Nucleus accumbens (tissue), 56 donors: ENCODE data around the gene TCF15.

Experiments used
- DNase-seq, 56 donors: peaks; one replicate each; lab custom pipeline; 2025; lab: John Stamatoyannopoulos, UW

The TCF15 gene, protein sequence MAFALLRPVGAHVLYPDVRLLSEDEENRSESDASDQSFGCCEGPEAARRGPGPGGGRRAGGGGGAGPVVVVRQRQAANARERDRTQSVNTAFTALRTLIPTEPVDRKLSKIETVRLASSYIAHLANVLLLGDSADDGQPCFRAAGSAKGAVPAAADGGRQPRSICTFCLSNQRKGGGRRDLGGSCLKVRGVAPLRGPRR

DNA sequence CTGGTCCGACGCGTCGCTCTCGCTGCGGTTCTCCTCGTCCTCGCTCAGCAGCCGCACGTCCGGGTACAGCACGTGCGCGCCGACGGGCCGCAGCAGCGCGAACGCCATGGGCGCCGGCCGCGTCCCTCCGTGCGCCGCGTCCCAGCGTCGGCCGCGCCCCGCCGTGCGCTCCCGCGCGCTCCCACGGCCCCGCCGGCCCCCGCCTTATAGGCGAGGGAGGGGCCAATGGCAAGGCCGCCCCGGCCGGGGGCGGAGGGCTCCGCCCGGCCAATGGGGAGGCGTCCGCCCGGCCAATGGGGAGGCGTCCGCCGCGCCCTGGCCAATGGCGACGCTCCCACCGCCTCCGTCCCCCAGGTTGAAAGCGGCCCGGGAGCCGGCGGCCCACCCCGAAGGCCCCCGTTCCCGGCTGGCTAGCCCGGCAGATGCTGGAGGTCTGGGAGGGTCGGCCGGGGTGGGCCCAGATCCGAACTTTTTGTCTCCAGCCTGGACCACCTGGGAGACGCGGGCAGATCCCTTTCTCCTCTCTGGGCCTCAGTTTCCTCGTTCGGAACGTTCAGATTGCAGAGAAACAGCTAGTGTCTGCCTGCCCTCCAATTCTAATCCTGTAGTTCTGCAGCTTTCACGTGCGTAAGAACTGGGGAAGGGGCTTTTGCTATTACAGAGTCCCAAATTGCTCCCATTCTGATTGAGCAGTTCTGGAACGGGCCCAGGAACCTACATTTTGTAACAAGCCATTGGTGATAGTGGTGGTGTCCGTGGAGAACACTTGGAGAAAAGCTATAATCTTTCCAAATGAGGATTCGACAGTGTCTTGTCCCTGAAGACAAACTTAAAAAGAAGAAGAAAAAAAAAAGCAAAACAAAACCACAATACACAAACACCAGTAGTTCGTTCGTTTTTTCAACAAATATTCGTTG is at the start of gene TCF15:
Gene TCF15, minus strand, starts transcription at position 180 of the 917 bp plus-strand sequence. Its CDS starts 72 bp downstream, at position 108.
- peak in 1 of 56 donors; percentile 10 for DNase-seq

DNA sequence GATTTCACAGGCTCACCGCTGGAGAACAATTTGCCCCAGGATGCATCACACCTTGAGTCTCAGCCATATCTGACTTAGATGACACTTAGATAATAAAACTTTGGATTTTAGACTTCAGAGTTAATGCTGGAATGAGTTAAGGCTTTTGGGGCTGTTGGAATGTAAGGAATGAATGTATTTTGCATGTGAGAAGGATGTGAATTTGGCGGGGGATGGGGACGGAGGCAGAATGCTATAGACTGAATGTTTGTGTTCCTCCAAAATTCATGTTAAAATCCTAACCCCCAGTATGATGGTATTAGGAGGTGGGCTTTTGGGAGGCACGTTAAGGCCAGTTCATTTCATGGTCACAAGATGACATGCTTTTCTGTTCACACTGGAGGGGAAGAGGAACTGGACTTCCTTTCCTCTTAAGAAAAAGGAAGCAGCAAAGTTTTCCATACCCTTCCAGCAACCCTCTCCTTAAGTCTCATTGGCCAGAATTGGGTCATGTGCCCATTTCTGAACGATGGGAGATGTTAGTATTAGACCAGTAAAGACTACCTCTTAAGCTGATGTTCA is 48.7 kb upstream of the TCF15 start:
- DNase-seq = no peak

DNA sequence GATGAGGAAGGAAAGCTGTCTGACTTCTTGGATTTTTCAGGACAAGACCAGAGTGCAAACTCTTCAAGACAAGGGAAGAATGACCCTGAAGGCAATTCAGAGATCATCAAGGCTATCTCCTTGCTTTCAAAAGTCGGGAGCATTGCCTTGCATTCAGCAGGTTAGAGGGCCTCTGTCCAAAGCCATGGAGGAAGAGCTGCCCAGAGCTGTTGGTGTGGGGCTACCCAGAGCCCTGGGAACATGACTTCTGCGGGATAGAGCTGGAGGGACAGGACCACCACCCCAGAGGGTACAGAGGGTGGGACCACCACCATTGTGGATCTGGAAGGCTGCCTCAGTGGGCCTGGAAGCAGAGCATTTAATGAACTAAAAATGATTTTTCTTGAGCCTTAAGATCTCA is 48.1 kb upstream of the TCF15 start:
- DNase-seq = no peak

- DNase-seq = no peak
Observed at GRCh38 chr20:655726-656624, 45.9 kb upstream of the TCF15 start.

DNA sequence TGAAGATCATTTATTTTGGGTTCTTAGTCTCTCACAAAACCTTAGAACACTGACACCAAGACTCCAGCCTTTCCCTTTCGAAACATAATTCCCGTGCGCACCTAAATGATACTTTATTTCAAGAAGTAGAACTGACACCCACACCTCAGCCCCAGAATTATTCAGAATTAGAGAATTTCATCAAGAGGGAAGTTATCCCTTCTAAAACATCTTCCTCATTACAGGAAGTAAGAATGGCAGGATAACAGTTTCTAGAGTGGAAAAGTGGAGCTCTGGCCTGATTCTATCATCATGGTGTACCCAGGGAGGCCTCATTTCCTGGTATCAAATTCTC is 44.3 kb upstream of the TCF15 start:
- DNase-seq = no peak

DNA sequence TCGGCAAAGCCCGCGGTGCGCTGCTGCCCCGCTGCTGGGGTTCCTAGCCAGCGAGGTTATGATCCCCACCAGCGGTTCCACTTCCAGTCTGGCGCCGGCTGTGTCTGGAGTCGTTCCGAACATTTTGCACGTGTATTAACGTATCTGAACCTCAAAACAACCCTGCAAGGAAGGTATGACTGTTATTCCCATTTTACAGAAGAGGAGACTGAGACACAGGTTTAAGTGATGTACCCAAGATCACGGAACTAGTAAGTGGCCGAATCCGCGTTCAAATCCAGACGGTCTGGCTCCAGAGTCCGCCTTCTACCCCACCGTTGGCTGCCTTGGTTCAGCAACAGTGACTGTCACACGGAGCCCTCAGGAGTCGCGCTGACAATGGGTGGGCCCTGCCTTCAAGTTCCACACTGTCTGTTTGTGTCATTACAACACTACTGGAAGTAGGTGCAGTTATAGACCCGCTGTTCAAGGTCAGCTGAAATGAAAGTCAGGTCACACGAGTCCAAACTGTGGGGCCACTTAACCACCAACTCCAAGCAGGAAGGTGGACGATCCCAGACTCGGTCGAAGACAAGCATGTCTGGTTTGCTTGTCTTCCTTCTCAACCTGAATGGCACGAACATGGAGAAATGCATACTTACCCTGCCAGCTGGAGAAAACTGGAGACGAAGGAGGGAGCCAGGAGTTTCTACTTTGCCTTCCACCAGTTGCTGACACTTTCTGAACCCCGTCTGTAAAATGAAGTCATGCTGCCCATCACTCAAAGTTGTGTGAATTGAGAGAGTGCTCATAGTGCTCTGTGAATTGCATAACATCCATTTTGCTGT is 43.7 kb upstream of the TCF15 start:
- DNase-seq = no peak

DNA sequence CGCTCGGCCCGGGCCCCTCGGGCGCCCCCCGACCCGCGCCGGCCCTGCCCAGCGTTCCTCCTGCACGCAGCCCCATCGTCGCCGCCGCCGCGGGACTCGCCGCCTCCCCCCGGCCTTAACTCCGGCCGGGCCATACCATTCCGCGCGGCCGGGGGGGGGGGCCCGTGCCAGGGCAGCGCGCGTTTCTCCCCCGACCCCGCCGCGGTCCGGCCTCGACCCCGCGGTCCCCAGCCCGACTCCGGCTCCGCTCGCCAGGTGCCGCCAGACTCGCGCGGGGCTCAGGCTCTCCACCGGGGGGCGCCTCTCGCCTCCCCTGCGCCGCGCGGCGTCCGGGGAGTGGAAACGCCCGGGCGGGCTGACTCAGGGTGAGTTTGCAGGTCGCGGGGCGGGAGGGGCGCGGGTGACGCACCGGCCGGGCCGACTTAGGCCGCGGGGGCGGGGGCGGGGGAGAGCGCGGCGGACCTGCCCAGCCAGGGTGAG is 43.0 kb upstream of the TCF15 start, which contains the start of gene SRXN1:
Gene SRXN1, minus strand, starts transcription at position 91 of the 480 bp plus-strand sequence. Its CDS starts 15 bp downstream, at position 76.
- DNase-seq = peak in 53 of 56 donors; percentile 20 to 88 (median 60)

- peak in 10 of 56 donors; percentile 14 to 55 (median 40) for DNase-seq
Observed at GRCh38 chr20:652615-653109, 42.6 kb upstream of the TCF15 start.

DNA sequence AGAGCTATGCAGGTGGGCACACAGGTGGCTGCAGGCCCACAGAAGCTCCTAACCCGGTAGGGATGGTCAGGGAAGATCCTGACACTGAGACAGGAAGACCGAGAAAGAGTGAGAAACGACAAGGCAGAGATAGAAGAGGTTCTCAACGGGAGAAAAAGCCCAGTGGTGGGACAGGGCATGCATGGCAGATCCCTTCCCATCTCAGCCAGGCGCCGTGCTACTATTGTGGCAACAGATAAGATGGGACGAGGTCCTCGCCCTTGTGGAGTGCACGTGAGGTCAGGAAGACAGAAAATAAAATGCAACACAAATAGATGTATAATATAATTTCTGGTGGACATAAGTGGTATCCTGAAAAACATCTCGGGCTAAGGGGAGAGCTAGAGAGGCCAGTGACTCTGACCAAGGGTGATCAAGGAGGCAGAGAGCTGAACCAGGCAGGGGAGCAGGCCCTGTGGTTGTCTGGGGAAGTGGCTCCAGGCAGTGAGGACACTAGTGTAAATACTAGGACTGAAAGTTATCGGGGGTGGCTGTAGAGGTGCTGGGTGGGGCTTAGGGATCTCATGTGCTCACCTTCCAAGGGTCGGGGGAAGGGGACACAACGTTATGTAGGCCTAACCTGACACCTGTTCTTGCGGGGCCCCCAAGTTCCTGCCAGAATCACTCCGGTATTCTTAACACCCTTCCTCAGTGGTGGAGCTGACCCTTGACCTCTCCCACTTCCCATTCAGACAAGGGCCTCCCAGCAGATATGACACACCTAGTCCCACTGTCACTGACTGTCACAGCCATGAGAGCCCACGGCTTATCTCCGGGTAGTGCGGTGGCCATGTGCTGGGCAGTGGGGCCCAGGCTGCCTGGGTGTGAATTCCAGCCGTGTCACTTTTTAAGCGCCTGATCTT is 41.9 kb upstream of the TCF15 start:
- no peak for DNase-seq

GRCh38 chr20:650954-651353 is 40.8 kb upstream of the TCF15 start:
- DNase-seq = no peak

DNA sequence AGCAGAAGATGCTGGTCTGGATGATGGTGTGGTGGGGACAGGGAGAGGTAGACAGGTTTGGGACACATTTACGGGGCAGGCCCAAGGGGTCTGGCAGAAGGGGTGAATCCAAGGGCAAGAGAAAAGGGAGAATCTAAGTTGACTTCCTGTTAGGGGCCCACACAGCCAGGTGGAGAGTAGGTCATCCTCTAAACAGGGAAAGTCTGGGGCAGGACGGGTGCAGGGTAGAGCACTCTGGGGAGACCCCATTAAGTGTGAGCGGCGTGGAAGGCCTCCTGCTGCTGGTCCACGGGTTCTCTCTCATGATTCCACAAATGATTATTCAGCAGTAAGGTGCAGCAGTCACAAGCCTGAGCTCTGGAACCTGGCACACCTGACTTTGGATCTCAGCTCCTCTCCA is 40.2 kb upstream of the TCF15 start:
- DNase-seq = no peak

GRCh38 chr20:647479-648019 is 37.4 kb upstream of the TCF15 start:
- DNase-seq = no peak

DNA sequence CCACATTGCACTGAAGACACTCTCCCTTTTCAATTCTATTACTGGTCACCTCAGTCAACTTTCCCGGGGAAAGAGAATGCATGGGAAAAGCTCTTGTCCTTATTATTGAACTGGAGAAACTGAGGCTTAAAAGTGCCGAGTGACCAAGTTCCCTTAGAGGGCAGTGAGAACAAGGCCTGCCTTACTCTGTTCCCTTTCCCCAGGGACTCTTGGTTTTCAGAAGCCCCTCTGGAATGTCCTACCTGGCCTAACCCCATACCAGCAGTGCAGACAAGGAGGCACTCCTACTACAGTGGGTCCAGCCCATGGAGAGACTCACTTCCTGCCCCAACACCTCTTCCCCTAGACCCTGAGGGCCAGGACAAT is 36.7 kb upstream of the TCF15 start:
- DNase-seq = no peak

DNA sequence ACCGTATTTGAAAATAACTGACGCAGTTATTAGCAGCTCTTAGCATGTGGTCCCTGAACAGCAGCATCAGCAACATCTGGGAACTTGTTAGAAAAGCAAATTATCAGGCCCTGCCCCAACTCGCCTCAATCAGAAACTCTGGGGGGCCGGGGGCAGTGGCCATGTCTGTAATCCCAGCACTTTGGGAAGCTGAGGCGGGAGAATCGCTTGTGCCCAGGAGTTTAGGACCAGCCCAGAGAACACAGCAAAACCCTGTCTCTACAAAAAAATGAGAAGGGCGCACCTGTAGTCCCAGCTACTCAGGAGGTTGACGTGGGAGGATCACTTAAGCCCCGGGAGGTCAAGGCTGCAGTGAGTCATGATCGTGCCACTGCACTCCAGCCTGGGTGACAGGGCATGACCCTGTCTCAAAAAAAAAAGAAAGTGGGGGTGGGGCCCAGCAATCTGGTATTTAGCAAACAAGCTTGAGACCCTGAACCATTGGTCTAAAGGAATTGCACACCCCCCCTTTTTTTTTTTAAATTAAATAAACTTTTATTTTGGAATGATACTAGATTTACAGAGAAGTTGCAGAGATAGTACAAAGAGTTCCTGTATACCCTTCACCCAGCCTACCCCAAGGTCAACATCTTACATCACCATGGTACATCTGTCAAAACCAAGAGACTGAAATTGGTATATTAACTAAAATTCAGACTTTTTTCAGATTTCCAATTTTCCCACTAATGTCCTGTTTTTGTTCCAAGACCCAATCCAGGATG is 36.2 kb upstream of the TCF15 start:
- no peak for DNase-seq

DNA sequence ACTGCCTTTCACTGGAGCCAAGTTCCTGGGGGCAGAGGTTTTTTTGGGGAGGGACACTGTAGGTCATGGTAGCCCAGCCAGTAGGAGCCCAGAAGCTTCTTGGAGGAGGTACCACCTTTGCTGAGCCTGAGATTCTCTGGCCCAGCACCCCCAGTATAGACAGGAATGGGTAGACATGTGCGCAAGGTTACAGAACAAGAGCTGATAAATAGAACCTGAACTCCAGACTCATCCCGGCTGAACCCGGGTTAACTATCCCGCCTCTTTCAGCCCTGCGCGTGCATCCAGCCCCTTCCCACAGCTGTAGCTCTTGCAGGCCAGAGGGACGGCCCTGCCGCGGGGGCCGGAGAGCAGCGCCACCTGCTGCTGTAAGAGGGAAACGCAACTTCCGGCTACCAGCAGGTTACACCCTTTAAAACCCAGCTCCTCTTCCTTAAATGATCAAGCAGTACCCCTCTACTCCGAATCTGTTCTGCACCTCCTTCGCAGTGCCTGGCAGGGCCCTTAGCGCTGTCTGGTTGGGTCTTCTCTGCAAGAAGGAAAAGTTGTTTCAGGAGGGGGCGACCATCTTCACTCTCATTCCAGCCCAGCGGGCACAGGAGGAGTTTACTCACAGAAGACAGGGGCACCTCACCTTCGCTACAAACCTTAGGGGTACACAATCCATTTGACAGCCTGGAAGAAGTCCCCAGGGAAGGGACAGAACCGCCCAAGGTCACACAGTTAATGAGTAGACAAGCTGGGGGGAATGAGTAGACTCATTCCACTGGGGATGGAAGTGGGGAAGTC is 35.4 kb upstream of the TCF15 start:
- DNase-seq = peak in 49 of 56 donors; percentile 4 to 71 (median 34)

DNA sequence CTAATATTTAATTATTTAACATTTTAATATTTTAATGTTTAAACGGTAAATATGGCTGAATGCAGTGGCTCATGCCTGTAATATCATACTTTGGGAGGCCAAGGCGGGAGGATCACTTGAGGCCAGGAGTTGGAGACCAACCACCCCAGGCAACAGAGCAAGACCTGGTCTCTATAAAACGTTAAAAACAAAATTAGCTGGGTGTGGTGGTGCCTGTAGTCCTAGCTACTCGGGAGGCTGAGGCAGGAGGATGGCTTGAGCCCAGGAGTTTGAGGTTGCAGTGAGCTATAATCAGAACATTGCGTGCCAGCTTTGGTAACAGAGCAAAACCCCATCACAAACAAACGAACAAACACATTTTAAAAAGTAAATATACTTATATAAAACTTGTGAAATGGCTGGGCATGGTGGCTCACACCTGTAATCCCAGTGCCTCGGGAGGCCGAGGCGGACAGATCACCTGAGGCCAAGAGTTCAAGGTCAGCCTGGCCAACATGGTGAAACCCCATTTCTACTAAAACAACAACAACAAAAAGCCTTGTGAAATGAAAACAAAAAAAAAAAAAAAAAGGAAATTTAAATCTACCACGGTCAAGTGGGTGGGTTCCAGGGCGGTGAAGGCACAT is 34.7 kb upstream of the TCF15 start:
- DNase-seq = no peak
